Stomach (tissue), 4 donors: ENCODE data around the gene NAV3.

Experiments
- CTCF ChIP-seq, 7 experiments: fragments of 450-650 bp in 4 of 7; fragments of 200-600 bp in 3 of 7; sonication (generic) in 3 of 7; IDR thresholded peaks; one replicate each; pipeline ENCODE4 v1.5.1; 2016 to 2019; ENCODE audit warnings: antibody characterized with exemption in 7 of 7, control low read depth in 2 of 7, mild to moderate bottlenecking in 1 of 7
- EP300 ChIP-seq: sonication (generic); formaldehyde crosslinking; IDR thresholded peaks from one replicate; pipeline ENCODE4 v1.6.1; 2017; ENCODE audit warnings: antibody characterized with exemption
- POLR2A ChIP-seq, 4 donors: fragments of 450-650 bp; IDR thresholded peaks; one replicate each; pipeline ENCODE4 v1.6.1; 2016; ENCODE audit warnings: antibody characterized with exemption in 4 of 4, control low read depth in 2 of 4, mild to moderate bottlenecking in 1 of 4, moderate library complexity in 1 of 4
- POLR2AphosphoS5 ChIP-seq, 3 donors: sonication (generic); formaldehyde crosslinking; IDR thresholded peaks; one replicate each; pipeline ENCODE4 v1.6.1; 2016; ENCODE audit warnings: antibody characterized with exemption in 3 of 3

GRCh38 chr12:78101113-78101876 lies 270.6 kb downstream of the NAV3 start:
- TF ChIP-seq CTCF (IDR thresholded peaks at IDR 0.05): no peak
- TF ChIP-seq POLR2A (IDR thresholded peaks at IDR 0.05): no peak
- no peak for TF ChIP-seq EP300
- no peak for TF ChIP-seq POLR2AphosphoS5 (IDR thresholded peaks at IDR 0.05)
